ENCODE results near the gene MYO1B.

MYO1B gene

DNA sequence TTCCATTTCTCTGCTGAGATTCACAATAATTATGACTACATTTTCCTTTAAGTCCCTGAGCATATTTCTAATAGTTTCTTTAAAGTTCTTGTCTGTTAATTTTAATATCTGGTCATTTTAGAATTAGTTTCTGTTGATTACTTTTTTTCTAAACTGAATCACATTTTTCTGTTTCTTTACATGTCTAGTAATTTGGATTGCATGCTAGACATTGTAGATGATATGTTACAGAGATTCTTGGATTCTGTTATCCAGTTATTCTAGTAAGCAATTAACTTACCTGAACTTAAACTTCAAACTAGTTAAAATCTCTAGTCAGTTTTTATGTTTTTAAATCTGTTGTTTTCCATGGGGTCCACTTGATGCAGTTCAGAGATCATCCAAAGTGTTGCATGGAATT, 214.0 kb downstream of the MYO1B start:
- Histone ChIP-seq H3K9ac (ENCODE audit: low read depth, low read length, poor library complexity, severe bottlenecking) (no peak overlapping the region), H3K27me3 (ENCODE audit: insufficient read depth, low read length, poor library complexity, severe bottlenecking) (no peaks in the 10 kb centered on the region), H3K4me2 (ENCODE audit: low read depth, low read length, poor library complexity, severe bottlenecking) (no peak overlapping the region), H3K4me1 (ENCODE audit: insufficient read depth, low read length, poor library complexity, severe bottlenecking) (no peaks in the 10 kb centered on the region), H3K79me2 (ENCODE audit: insufficient read depth, low read length) (no peaks in the 10 kb centered on the region), H3K9me2 (replicated peaks; ENCODE audit: low read depth, low read length) (no peaks in the 10 kb centered on the region), H3K36me3 (ENCODE audit: insufficient read depth, low read length) (no peaks in the 10 kb centered on the region), H3K9me3 (ENCODE audit: insufficient read depth, low read depth, low read length) (0 out of 2 replicates have a peak, but pooled peaks cover 3% of the 10 kb centered on the region), H4K20me1 (ENCODE audit: insufficient read depth, low read length, poor library complexity, severe bottlenecking) (no peaks in the 10 kb centered on the region), H3K4me3 (ENCODE audit: low read length, poor library complexity, severe bottlenecking) (no peak overlapping the region), H2AFZ (ENCODE audit: low read length) (no peak overlapping the region), H3F3A (ENCODE audit: low read depth) (no peaks in the 10 kb centered on the region)
- TF ChIP-seq EZH2phosphoT487 (IDR thresholded peaks at IDR 0.05; ENCODE audit: borderline replicate concordance) = no peak
- TF ChIP-seq, protein P1, sequence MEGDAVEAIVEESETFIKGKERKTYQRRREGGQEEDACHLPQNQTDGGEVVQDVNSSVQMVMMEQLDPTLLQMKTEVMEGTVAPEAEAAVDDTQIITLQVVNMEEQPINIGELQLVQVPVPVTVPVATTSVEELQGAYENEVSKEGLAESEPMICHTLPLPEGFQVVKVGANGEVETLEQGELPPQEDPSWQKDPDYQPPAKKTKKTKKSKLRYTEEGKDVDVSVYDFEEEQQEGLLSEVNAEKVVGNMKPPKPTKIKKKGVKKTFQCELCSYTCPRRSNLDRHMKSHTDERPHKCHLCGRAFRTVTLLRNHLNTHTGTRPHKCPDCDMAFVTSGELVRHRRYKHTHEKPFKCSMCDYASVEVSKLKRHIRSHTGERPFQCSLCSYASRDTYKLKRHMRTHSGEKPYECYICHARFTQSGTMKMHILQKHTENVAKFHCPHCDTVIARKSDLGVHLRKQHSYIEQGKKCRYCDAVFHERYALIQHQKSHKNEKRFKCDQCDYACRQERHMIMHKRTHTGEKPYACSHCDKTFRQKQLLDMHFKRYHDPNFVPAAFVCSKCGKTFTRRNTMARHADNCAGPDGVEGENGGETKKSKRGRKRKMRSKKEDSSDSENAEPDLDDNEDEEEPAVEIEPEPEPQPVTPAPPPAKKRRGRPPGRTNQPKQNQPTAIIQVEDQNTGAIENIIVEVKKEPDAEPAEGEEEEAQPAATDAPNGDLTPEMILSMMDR (conservative IDR thresholded peaks at IDR 0.05; ENCODE audit: low read length) = no peak

GRCh38 chr2:191462370-191462769, 217.2 kb downstream of the MYO1B start:
- no peaks in the 10 kb centered on the region for H3K36me3 ChIP-seq (ENCODE audit: insufficient read depth, low read length)
- no peak overlapping the region for H3K9ac ChIP-seq (ENCODE audit: low read depth, low read length, poor library complexity, severe bottlenecking)
- H3K27me3 ChIP-seq (ENCODE audit: insufficient read depth, low read length, poor library complexity, severe bottlenecking) = no peaks in the 10 kb centered on the region
- no peaks in the 10 kb centered on the region for H3K9me2 ChIP-seq (replicated peaks; ENCODE audit: low read depth, low read length)
- no peak overlapping the region for H2AFZ ChIP-seq (ENCODE audit: low read length)
- H3K4me2 ChIP-seq (ENCODE audit: low read depth, low read length, poor library complexity, severe bottlenecking) = no peak overlapping the region
- H3K4me3 ChIP-seq (ENCODE audit: low read length, poor library complexity, severe bottlenecking) = no peak overlapping the region
- H3K9me3 ChIP-seq (ENCODE audit: insufficient read depth, low read depth, low read length) = 0 out of 2 replicates have a peak, but pooled peaks cover 3% of the 10 kb centered on the region
- H4K20me1 ChIP-seq (ENCODE audit: insufficient read depth, low read length, poor library complexity, severe bottlenecking) = no peaks in the 10 kb centered on the region
- H3K4me1 ChIP-seq (ENCODE audit: insufficient read depth, low read length, poor library complexity, severe bottlenecking) = no peaks in the 10 kb centered on the region
- no peak for TF ChIP-seq EZH2phosphoT487 (IDR thresholded peaks at IDR 0.05; ENCODE audit: borderline replicate concordance)
- TF ChIP-seq, protein P1 (conservative IDR thresholded peaks at IDR 0.05; ENCODE audit: low read length) = no peak
- H3F3A ChIP-seq (ENCODE audit: low read depth) = no peaks in the 10 kb centered on the region
- H3K79me2 ChIP-seq (ENCODE audit: insufficient read depth, low read length) = no peaks in the 10 kb centered on the region

GRCh38 chr2:191463790-191464189, 218.6 kb downstream of the MYO1B start:
- TF ChIP-seq EZH2phosphoT487 (IDR thresholded peaks at IDR 0.05; ENCODE audit: borderline replicate concordance) = no peak
- TF ChIP-seq, protein P1 (conservative IDR thresholded peaks at IDR 0.05; ENCODE audit: low read length) = no peak
- Histone ChIP-seq H3K79me2 (ENCODE audit: insufficient read depth, low read length) (no peaks in the 10 kb centered on the region), H3K4me3 (ENCODE audit: low read length, poor library complexity, severe bottlenecking) (no peak overlapping the region), H3K9me2 (replicated peaks; ENCODE audit: low read depth, low read length) (no peaks in the 10 kb centered on the region), H3K36me3 (ENCODE audit: insufficient read depth, low read length) (no peaks in the 10 kb centered on the region), H2AFZ (ENCODE audit: low read length) (no peak overlapping the region), H3K4me1 (ENCODE audit: insufficient read depth, low read length, poor library complexity, severe bottlenecking) (no peaks in the 10 kb centered on the region), H3K9ac (ENCODE audit: low read depth, low read length, poor library complexity, severe bottlenecking) (no peak overlapping the region), H3K27me3 (ENCODE audit: insufficient read depth, low read length, poor library complexity, severe bottlenecking) (no peaks in the 10 kb centered on the region), H3K9me3 (ENCODE audit: insufficient read depth, low read depth, low read length) (0 out of 2 replicates have a peak, but pooled peaks cover 3% of the 10 kb centered on the region), H3K4me2 (ENCODE audit: low read depth, low read length, poor library complexity, severe bottlenecking) (no peak overlapping the region), H4K20me1 (ENCODE audit: insufficient read depth, low read length, poor library complexity, severe bottlenecking) (no peaks in the 10 kb centered on the region), H3F3A (ENCODE audit: low read depth) (no peaks in the 10 kb centered on the region)

Data from Loucy (cell line).